Type B pancreatic cell (in vitro differentiated cells): Measurements from ENCODE around the gene IL1RAPL1. TPM values are rescaled to one million over a fixed set of nuclear protein-coding genes. Genes with fewer than 3 reads are reported as not detected.
A peak's percentile ranks its signal among the peaks of the same experiment; 100 is the strongest.

Experiments used
- DNase-seq: peaks from one replicate; pipeline ENCODE4 v3.0.0; 2021; ENCODE audit warnings: mixed read lengths; ENCODE audit not compliant: unreplicated experiment; ENCODE audit errors: extremely low spot score
- H3K27ac Mint-ChIP-seq: 2 replicates; pipeline ENCODE4 v1.8.0; 2021; ENCODE audit warnings: mild to moderate bottlenecking, mixed read lengths
- H3K27me3 Mint-ChIP-seq: 2 replicates; pipeline ENCODE4 v1.8.0; 2021; ENCODE audit warnings: mixed read lengths
- H3K36me3 Mint-ChIP-seq: 2 replicates; pipeline ENCODE4 v1.8.0; 2021; ENCODE audit warnings: mixed read lengths
- H3K4me1 Mint-ChIP-seq: one replicate; pipeline ENCODE4 v1.8.0; 2021; ENCODE audit warnings: mixed read lengths; ENCODE audit not compliant: unreplicated experiment
- H3K4me3 Mint-ChIP-seq: 2 replicates; pipeline ENCODE4 v1.8.0; 2021; ENCODE audit warnings: mild to moderate bottlenecking, mixed read lengths
- H3K9me3 Mint-ChIP-seq: 2 replicates; pipeline ENCODE4 v1.8.0; 2021; ENCODE audit warnings: mixed read lengths
- total RNA-seq: library from RNA; stranded (reverse); gene quantifications from 2 replicates; pipeline ENCODE4 v1.2.1, GENCODE V29; 2021; ENCODE audit warnings: low replicate concordance
- TF ChIP-seq, protein P1 (sequence below): fragments of 200-600 bp; sonication (generic); conservative IDR thresholded peaks from 2 replicates; pipeline ENCODE4 v1.5.0; 2021; ENCODE audit warnings: antibody characterized with exemption, mild to moderate bottlenecking

Gene IL1RAPL1
- total RNA-seq, 1 donor from 2014 or later = 2.6 TPM

DNA sequence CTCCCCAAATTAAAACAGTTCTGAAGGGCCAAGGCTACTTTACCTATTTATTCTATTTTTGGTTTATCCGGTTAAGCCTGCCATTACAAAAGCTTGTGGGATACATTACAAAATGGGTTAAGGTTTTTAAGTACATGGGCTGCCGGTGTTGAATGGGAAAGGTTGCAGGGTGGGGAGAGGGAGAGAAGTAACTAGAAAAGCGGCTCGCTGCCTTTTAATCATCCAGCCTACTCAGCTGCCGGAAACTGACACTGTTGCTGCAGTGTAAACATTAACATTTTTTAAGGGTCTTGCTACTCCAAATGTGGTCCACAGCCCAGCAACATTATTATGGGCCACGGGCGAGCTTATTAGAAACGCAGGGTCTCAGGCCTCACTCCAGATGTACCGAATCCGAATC, 1.5 kb upstream of the IL1RAPL1 start:
- H3K4me3 Mint-ChIP-seq = no peak overlapping the region

DNA sequence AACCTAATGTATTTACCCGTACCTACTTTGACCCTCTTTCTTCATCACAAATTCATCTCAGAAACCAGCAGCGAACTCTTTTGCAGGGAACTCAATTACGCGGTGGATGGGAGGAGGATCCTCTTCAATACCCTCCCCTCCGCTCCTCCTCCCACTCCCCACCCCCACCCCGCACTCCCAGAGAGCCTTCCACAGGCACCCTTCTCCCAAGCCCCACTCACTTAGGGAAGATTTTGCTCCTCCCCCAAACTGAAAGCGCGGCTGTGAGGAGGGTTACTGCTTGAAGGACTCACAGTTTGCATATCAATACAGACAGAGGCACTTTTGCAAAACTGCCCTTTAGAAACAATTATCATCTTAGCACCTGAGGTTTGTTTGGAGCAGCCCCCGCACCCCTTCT, 960 bp upstream of the IL1RAPL1 start:
- no peaks in the 10 kb centered on the region for H3K9me3 Mint-ChIP-seq
- DNase-seq = no peak
- H3K4me3 Mint-ChIP-seq = no peak overlapping the region
- H3K27ac Mint-ChIP-seq = no peak overlapping the region
- peaks cover 17% of the 10 kb centered on the region for H3K4me1 Mint-ChIP-seq
- H3K36me3 Mint-ChIP-seq = no peaks in the 10 kb centered on the region
- peaks cover 30% of the 10 kb centered on the region for H3K27me3 Mint-ChIP-seq
- TF ChIP-seq, protein P1, sequence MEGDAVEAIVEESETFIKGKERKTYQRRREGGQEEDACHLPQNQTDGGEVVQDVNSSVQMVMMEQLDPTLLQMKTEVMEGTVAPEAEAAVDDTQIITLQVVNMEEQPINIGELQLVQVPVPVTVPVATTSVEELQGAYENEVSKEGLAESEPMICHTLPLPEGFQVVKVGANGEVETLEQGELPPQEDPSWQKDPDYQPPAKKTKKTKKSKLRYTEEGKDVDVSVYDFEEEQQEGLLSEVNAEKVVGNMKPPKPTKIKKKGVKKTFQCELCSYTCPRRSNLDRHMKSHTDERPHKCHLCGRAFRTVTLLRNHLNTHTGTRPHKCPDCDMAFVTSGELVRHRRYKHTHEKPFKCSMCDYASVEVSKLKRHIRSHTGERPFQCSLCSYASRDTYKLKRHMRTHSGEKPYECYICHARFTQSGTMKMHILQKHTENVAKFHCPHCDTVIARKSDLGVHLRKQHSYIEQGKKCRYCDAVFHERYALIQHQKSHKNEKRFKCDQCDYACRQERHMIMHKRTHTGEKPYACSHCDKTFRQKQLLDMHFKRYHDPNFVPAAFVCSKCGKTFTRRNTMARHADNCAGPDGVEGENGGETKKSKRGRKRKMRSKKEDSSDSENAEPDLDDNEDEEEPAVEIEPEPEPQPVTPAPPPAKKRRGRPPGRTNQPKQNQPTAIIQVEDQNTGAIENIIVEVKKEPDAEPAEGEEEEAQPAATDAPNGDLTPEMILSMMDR = no peak

More for the DNA sequence above, 1.5 kb upstream of the IL1RAPL1 start:
- TF ChIP-seq, protein P1 = no peak
- Mint-ChIP-seq H3K27ac (no peak overlapping the region), H3K36me3 (no peaks in the 10 kb centered on the region), H3K9me3 (no peaks in the 10 kb centered on the region), H3K4me1 (peaks cover 17% of the 10 kb centered on the region), H3K27me3 (peaks cover 30% of the 10 kb centered on the region)
- DNase-seq = no peak

DNA sequence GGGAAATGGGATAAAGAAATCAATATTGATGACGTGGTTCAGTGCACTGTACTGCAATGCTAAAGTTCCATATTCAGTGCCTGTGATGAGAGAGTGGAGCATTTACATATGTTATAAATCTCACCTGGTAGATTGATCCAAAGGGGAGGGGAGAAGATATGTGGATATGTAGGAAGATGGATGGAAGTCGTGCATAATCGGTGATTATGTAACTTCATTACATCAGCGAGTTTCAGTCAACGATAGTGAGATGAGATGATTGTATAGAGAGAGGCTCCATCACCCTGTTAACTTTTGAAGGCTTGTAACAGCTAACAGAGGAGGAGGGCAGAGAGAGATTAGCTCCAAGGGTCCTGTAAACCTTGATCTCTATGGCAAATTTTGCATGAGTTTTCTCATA, 1.8 kb downstream of the IL1RAPL1 start:
- no peaks in the 10 kb centered on the region for H3K36me3 Mint-ChIP-seq
- peaks cover 25% of the 10 kb centered on the region for H3K27me3 Mint-ChIP-seq
- no peak for DNase-seq
- H3K27ac Mint-ChIP-seq = no peak overlapping the region
- no peak overlapping the region for H3K4me3 Mint-ChIP-seq
- no peaks in the 10 kb centered on the region for H3K9me3 Mint-ChIP-seq
- TF ChIP-seq, protein P1 = no peak
- peaks cover 17% of the 10 kb centered on the region for H3K4me1 Mint-ChIP-seq

DNA sequence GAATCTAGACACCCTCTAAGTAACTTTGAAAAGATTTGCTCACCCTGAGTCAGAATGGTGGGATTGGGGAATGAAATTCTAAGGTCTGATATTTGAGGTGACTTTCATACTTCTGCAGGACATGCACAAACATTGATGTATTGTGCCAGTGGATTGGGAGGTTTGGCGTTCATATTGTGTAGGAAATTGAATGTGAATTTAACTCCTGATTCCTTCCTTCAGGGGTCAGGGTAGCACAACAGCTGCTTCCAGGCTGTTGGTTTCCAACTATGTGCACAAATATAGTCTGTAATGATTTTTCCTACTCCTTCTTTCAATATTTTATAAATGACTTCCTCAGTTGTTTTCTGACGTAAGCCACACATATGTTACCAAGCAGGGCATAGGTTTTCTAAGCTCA, 3.1 kb downstream of the IL1RAPL1 start:
- Mint-ChIP-seq H3K4me3 (no peak overlapping the region), H3K4me1 (peaks cover 16% of the 10 kb centered on the region), H3K36me3 (no peaks in the 10 kb centered on the region), H3K9me3 (no peaks in the 10 kb centered on the region), H3K27ac (no peak overlapping the region), H3K27me3 (peaks cover 19% of the 10 kb centered on the region)
- DNase-seq = no peak
- TF ChIP-seq, protein P1 = peak; percentile 41

DNA sequence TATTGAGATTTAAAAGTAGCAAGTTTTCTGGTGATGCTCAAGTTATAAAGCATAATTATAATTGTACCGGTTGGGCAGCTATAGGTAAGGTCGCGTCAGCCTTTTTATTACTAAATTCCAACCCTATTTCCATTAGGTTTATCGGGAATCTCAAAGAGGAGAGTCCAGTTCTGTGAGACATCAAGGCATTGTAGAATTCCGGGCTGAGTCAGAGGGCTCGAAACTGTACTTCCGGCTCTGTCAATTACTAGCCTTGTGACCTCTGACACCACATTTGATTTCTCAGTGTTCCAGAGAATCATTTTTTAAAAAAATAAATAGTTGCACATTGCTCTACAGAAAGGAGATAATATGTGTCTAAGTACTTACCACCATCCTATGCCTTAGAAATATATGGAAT, 4.3 kb downstream of the IL1RAPL1 start:
- TF ChIP-seq, protein P1 = no peak
- Mint-ChIP-seq H3K36me3 (no peaks in the 10 kb centered on the region), H3K27me3 (peaks cover 11% of the 10 kb centered on the region), H3K4me3 (no peak overlapping the region), H3K4me1 (peaks cover 11% of the 10 kb centered on the region), H3K9me3 (no peaks in the 10 kb centered on the region), H3K27ac (no peak overlapping the region)
- DNase-seq = no peak

DNA sequence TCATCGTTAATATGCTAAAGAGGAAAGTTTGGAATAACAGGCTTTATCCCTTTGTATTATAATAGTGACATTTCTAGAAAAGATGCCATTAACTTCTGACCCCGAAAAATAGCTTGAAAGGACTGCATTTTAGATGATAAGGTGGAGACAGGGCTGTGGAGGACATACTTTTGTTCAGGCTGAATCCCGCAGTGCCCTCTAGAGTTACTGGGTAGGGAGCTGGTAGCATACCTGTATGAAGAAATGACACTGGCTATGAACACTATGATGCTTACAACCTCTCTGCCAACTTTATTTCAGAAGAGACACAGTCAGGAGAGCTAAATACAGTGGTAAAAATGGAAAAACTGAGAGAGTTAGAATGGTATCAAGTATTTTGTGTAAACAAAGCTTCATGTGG, 8.1 kb downstream of the IL1RAPL1 start:
- no peaks in the 10 kb centered on the region for H3K9me3 Mint-ChIP-seq
- H3K4me1 Mint-ChIP-seq = peaks cover 7% of the 10 kb centered on the region
- no peak overlapping the region for H3K4me3 Mint-ChIP-seq
- peaks cover 4% of the 10 kb centered on the region for H3K27me3 Mint-ChIP-seq
- no peak overlapping the region for H3K27ac Mint-ChIP-seq
- DNase-seq = no peak
- no peaks in the 10 kb centered on the region for H3K36me3 Mint-ChIP-seq
- TF ChIP-seq, protein P1 = no peak
